IMR-90 (cell line): ENCODE results near the gene ITPR2. TPM values are rescaled to one million over a fixed set of nuclear protein-coding genes. Genes with fewer than 3 reads are reported as not detected.
A peak's percentile ranks its signal among the peaks of the same experiment; 100 is the strongest.

Experiments
- ATAC-seq: fragments of 200-7000 bp; cut with Tn5 transposase; 2 replicates; pipeline ENCODE4 v1.9.1; 2020; ENCODE audit warnings: low read depth, mild to moderate bottlenecking, moderate library complexity
- BruUV-seq: library from RNA; stranded (reverse); fragments of 400-500 nt; replicated peaks from 2 replicates; lab custom pipeline; 2021; lab: Mats Ljungman, UMichigan
- CTCF ChIA-PET: fragments of 300-600 bp; formaldehyde crosslinking; extraction: SDS; loops from one replicate; lab custom pipeline; 2021; ENCODE audit warnings: antibody characterized with exemption; lab: Yijun Ruan, JAX
- POLR2A ChIA-PET: fragments of 300-600 bp; sonication (Branson Sonifier 250); formaldehyde crosslinking; loops from one replicate; lab custom pipeline; 2022; ENCODE audit warnings: antibody characterized with exemption; ENCODE audit not compliant: unreplicated experiment; lab: Charles Lee
- DNase-seq: peaks from one replicate; pipeline ENCODE4 v3.0.0; 2013
- H2AFZ ChIP-seq: replicated peaks from 2 replicates; pipeline ENCODE3; 2013; ENCODE audit warnings: low read length, mild to moderate bottlenecking; ENCODE audit not compliant: poor library complexity
- H2AK5ac ChIP-seq: 2 replicates; pipeline ENCODE4 v1.6.1; 2013; ENCODE audit warnings: low read depth, low read length, inconsistent platforms
- H2AK9ac ChIP-seq: replicated peaks from 2 replicates; pipeline ENCODE3; 2013; ENCODE audit warnings: mild to moderate bottlenecking, low read depth, low read length, moderate library complexity; ENCODE audit not compliant: poor library complexity
- H2BK120ac ChIP-seq: 2 replicates; pipeline ENCODE4 v1.6.1; 2013; ENCODE audit warnings: low read depth, low read length, inconsistent platforms
- H2BK15ac ChIP-seq: 3 replicates; pipeline ENCODE4 v1.6.1; 2013; ENCODE audit warnings: low read depth, low read length, inconsistent platforms
- H2BK20ac ChIP-seq: 2 replicates; pipeline ENCODE4 v1.6.1; 2013; ENCODE audit warnings: low read depth, mild to moderate bottlenecking, inconsistent platforms, low read length, moderate library complexity
- H2BK5ac ChIP-seq: 2 replicates; pipeline ENCODE4 v1.6.1; 2013; ENCODE audit warnings: mild to moderate bottlenecking, low read depth, low read length, inconsistent platforms; ENCODE audit not compliant: poor library complexity, severe bottlenecking
- H3K14ac ChIP-seq: replicated peaks from 2 replicates; pipeline ENCODE4 v1.6.1; 2013; ENCODE audit warnings: low read depth, low read length, inconsistent platforms
- H3K18ac ChIP-seq: 2 replicates; pipeline ENCODE4 v1.6.1; 2013; ENCODE audit warnings: low read depth, low read length, control low read depth
- H3K23ac ChIP-seq: 2 replicates; pipeline ENCODE4 v1.6.1; 2013; ENCODE audit warnings: low read depth, low read length, inconsistent platforms
- H3K27ac ChIP-seq: 2 replicates; pipeline ENCODE4 v1.5.1; 2013; ENCODE audit warnings: mild to moderate bottlenecking, control low read depth, low read length; ENCODE audit not compliant: insufficient read depth
- H3K27me3 ChIP-seq: 2 replicates; pipeline ENCODE4 v1.6.1; 2013; ENCODE audit warnings: low read length; ENCODE audit not compliant: control insufficient read depth, insufficient read depth
- H3K36me3 ChIP-seq: 2 replicates; pipeline ENCODE4 v1.6.1; 2013; ENCODE audit warnings: low read length, mixed read lengths; ENCODE audit not compliant: control insufficient read depth, insufficient read depth
- H3K4ac ChIP-seq: 2 replicates; pipeline ENCODE4 v1.6.1; 2013; ENCODE audit warnings: low read depth, low read length, inconsistent platforms
- H3K4me1 ChIP-seq: 2 replicates; pipeline ENCODE4 v1.6.1; 2013; ENCODE audit warnings: low read length, mixed read lengths; ENCODE audit not compliant: control insufficient read depth, insufficient read depth
- H3K4me2 ChIP-seq: 2 replicates; pipeline ENCODE4 v1.6.1; 2013; ENCODE audit warnings: low read depth, mild to moderate bottlenecking, control low read depth, low read length, moderate library complexity
- H3K4me3 ChIP-seq: 2 replicates; pipeline ENCODE4 v1.5.1; 2013; ENCODE audit warnings: low read depth, mild to moderate bottlenecking, control low read depth, low read length, moderate library complexity; ENCODE audit not compliant: insufficient read depth
- H3K56ac ChIP-seq: 2 replicates; pipeline ENCODE4 v1.6.1; 2013; ENCODE audit warnings: low read length, inconsistent platforms; ENCODE audit not compliant: insufficient read depth; ENCODE audit errors: extremely low read depth
- H3K79me1 ChIP-seq, 2 experiments: 2 replicates each; pipeline ENCODE4 v1.6.1; 2013; ENCODE audit warnings: low read length in 2 of 2, inconsistent platforms in 1 of 2, low read depth in 1 of 2
- H3K9ac ChIP-seq: 2 replicates; pipeline ENCODE4 v1.6.1; 2013; ENCODE audit warnings: low read depth, low read length, control low read depth
- H3K9me1 ChIP-seq: 2 replicates; pipeline ENCODE4 v1.6.1; 2013; ENCODE audit warnings: low read length, inconsistent platforms; ENCODE audit not compliant: insufficient read depth
- H3K9me3 ChIP-seq: 2 replicates; pipeline ENCODE4 v1.6.1; 2013; ENCODE audit warnings: low read length; ENCODE audit not compliant: control insufficient read depth, insufficient read depth
- H4K20me1 ChIP-seq: 2 replicates; pipeline ENCODE4 v1.6.1; 2013; ENCODE audit warnings: low read length, inconsistent platforms; ENCODE audit not compliant: insufficient read depth
- H4K5ac ChIP-seq: 2 replicates; pipeline ENCODE4 v1.6.1; 2013; ENCODE audit warnings: mild to moderate bottlenecking, low read depth, low read length, control low read depth
- H4K8ac ChIP-seq, 2 experiments: 2 replicates each; pipeline ENCODE4 v1.6.1; 2013; ENCODE audit warnings: low read depth in 2 of 2, low read length in 2 of 2, control low read depth in 1 of 2, inconsistent platforms in 1 of 2
- H4K91ac ChIP-seq: 2 replicates; pipeline ENCODE4 v1.6.1; 2013; ENCODE audit warnings: low read depth, low read length, inconsistent platforms; ENCODE audit not compliant: insufficient read depth
- CEBPB ChIP-seq: IDR thresholded peaks from 2 replicates; pipeline ENCODE4 v1.6.1; 2012; ENCODE audit warnings: low read depth, low read length, improper control_type of control experiment
- CHD1 ChIP-seq: IDR thresholded peaks from 2 replicates; pipeline ENCODE4 v1.6.1; 2012; ENCODE audit warnings: low read depth, low read length, improper control_type of control experiment
- FOS ChIP-seq: fragments of 150-350 bp; IDR thresholded peaks from 2 replicates; pipeline ENCODE4 v1.6.1; 2016; ENCODE audit warnings: low read depth, low read length
- MAZ ChIP-seq: IDR thresholded peaks from 2 replicates; pipeline ENCODE4 v1.6.1; 2012; ENCODE audit warnings: low read depth, mild to moderate bottlenecking, low read length, improper control_type of control experiment, moderate library complexity, borderline replicate concordance
- NFE2L2 ChIP-seq: fragments of 150-350 bp; IDR thresholded peaks from 2 replicates; pipeline ENCODE4 v1.6.1; 2016; ENCODE audit warnings: low read depth, mild to moderate bottlenecking, low read length
- POLR2A ChIP-seq: IDR thresholded peaks from 2 replicates; pipeline ENCODE4 v1.6.1; 2012; ENCODE audit warnings: mild to moderate bottlenecking, low read depth, low read length
- RAD21 ChIP-seq: IDR thresholded peaks from 2 replicates; pipeline ENCODE4 v1.6.1; 2012; ENCODE audit warnings: low read length, improper control_type of control experiment
- SMC3 ChIP-seq: fragments of 150-350 bp; IDR thresholded peaks from 2 replicates; pipeline ENCODE4 v1.6.1; 2016; ENCODE audit warnings: low read depth, mild to moderate bottlenecking, antibody characterized with exemption, low read length, moderate library complexity
- WGBS, 2 experiments: methylation state at CpG; one replicate each; pipeline versions ENCODE4 v1.1.5 to v1.1.7; 2013; ENCODE audit warnings: missing lambda C conversion rate in 2 of 2; ENCODE audit not compliant: insufficient read length in 1 of 2; ENCODE audit errors: extremely low coverage in 2 of 2; 5-methylcytosine and 5-hydroxymethylcytosine counted together
- dilution Hi-C: fragments of 300-500 bp; cut with HindIII; formaldehyde crosslinking; loops from one replicate; pipeline ENCODE4 v1.14.3; 2018; ENCODE audit warnings: low sequenced_read_pairs; ENCODE audit not compliant: unreplicated experiment
- in situ Hi-C: fragments of 300-500 bp; cut with MboI; formaldehyde crosslinking; loops from 3 replicates; pipeline ENCODE4 v1.14.3; 2019; ENCODE audit warnings: low sequenced_read_pairs, inconsistent platforms, mixed read lengths
- intact Hi-C: fragments of 100-400 bp; cut with micrococcal nuclease; formaldehyde crosslinking; loops from 2 replicates; pipeline ENCODE4 v1.10.0; 2022
- polyA plus RNA-seq, 3 experiments: library from polyadenylated mRNA; depleted of rRNA; stranded (reverse); fragments of >200 nt; gene quantifications; 2 replicates each; pipeline ENCODE4 v1.2.3, GENCODE V29; 2012; ENCODE audit warnings: low replicate concordance in 1 of 3
- total RNA-seq: library from RNA; depleted of rRNA; stranded (reverse); fragments of >200 nt; gene quantifications from 2 replicates; pipeline ENCODE4 v1.2.3, GENCODE V29; 2012
- TF ChIP-seq, protein P1 (sequence below): conservative IDR thresholded peaks from 2 replicates; pipeline ENCODE4 v1.5.1; 2012; ENCODE audit warnings: mild to moderate bottlenecking, low read depth, low read length, improper control_type of control experiment

The ITPR2 gene
- total and polyA plus RNA-seq, 2 of the 4 experiments (the other 2 are of a cell fraction) = 1.2 to 9.0 TPM

DNA sequence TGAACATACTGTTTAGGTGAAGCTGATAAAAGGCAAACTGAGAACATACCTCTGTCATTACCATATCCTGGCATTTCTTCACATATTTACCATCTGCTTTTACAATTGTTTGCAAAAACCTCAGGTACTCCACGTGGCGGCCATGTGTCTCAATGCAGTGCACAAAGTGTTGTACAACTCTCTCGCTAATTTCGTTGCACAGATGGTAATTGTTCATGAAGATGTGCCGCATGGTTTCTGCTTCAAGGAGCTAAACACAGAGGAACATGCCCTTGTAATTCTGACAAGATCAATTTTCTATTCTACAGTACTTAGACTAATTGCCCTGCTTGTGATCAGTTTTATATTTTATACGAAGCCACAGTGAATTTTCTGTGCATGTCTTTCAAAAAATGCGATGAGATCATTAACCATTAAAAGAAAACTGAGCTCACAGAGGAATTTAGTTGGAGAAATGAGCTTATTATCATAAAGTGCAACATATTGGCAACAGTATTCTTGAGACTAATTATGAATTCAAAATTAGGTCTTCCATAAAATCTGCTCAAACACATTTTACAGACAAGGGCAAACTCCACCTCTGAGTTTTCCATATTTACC is 233.8 kb downstream of the ITPR2 start:
- H3K79me1 ChIP-seq = no peaks in the 10 kb centered on the region
- H4K5ac ChIP-seq = no peak overlapping the region
- POLR2A ChIA-PET = no interaction called here
- H2AFZ ChIP-seq = no peak overlapping the region
- H3K9me3 ChIP-seq = no peaks in the 10 kb centered on the region
- BruUV-seq = no TSS peak
- no peak overlapping the region for H2BK5ac ChIP-seq
- no peak overlapping the region for H3K56ac ChIP-seq
- H2AK9ac ChIP-seq = no peak overlapping the region
- no peak overlapping the region for H2BK120ac ChIP-seq
- no peaks in the 10 kb centered on the region for H3K27me3 ChIP-seq
- H3K4me2 ChIP-seq = no peak overlapping the region
- in situ Hi-C loops (no loop called here), intact Hi-C loops (no loop called here), dilution Hi-C loops (no loop called here)
- no peak overlapping the region for H3K23ac ChIP-seq
- no peaks in the 10 kb centered on the region for H4K20me1 ChIP-seq
- no peak overlapping the region for H3K27ac ChIP-seq
- H2BK20ac ChIP-seq = no peak overlapping the region
- DNase-seq (peak; percentile 6), ATAC-seq (no peak)
- no peak overlapping the region for H3K18ac ChIP-seq
- no peak overlapping the region for H4K8ac ChIP-seq
- no peak overlapping the region for H3K4me3 ChIP-seq
- CTCF ChIA-PET = no interaction called here
- no peak overlapping the region for H3K14ac ChIP-seq
- no peaks in the 10 kb centered on the region; the same call in 1 of the 2 replicates for H3K9me1 ChIP-seq
- no peak overlapping the region for H2AK5ac ChIP-seq
- no peak overlapping the region for H2BK15ac ChIP-seq
- no peak overlapping the region for H3K9ac ChIP-seq
- no peak for TF ChIP-seq MAZ
- no peak for TF ChIP-seq NFE2L2
- no peak for TF ChIP-seq POLR2A
- no peak for TF ChIP-seq RAD21
- TF ChIP-seq CHD1 = no peak
- TF ChIP-seq FOS = no peak
- TF ChIP-seq, protein P1, sequence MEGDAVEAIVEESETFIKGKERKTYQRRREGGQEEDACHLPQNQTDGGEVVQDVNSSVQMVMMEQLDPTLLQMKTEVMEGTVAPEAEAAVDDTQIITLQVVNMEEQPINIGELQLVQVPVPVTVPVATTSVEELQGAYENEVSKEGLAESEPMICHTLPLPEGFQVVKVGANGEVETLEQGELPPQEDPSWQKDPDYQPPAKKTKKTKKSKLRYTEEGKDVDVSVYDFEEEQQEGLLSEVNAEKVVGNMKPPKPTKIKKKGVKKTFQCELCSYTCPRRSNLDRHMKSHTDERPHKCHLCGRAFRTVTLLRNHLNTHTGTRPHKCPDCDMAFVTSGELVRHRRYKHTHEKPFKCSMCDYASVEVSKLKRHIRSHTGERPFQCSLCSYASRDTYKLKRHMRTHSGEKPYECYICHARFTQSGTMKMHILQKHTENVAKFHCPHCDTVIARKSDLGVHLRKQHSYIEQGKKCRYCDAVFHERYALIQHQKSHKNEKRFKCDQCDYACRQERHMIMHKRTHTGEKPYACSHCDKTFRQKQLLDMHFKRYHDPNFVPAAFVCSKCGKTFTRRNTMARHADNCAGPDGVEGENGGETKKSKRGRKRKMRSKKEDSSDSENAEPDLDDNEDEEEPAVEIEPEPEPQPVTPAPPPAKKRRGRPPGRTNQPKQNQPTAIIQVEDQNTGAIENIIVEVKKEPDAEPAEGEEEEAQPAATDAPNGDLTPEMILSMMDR = no peak
- TF ChIP-seq SMC3 = no peak
- TF ChIP-seq CEBPB = no peak
- H3K4me1 ChIP-seq = peaks cover 2% of the 10 kb centered on the region; the same call in 1 of the 2 replicates
- H4K91ac ChIP-seq = no peak overlapping the region
- H3K4ac ChIP-seq = no peak overlapping the region
- no CpG with 5 or more reads among the region's 7 CpGs for WGBS, 2 experiments
- 0 out of 2 replicates have a peak, but pooled peaks cover 2% of the 10 kb centered on the region for H3K36me3 ChIP-seq
